Caco-2 (cell line): Measurements from ENCODE around the gene HINFP. TPM values are rescaled to one million over a fixed set of nuclear protein-coding genes. Genes with fewer than 3 reads are reported as not detected.

Source experiments
- BruUV-seq: library from RNA; stranded (reverse); fragments of 400-500 nt; replicated peaks from 2 replicates; lab custom pipeline; 2021; lab: Mats Ljungman, UMichigan
- CTCF ChIA-PET: fragments of 300-600 bp; sonication (Branson Sonifier 250); formaldehyde crosslinking; loops from one replicate; lab custom pipeline; 2022; ENCODE audit warnings: antibody characterized with exemption; lab: Charles Lee
- POLR2A ChIA-PET: fragments of 300-600 bp; sonication (Branson Sonifier 250); formaldehyde crosslinking; loops from one replicate; lab custom pipeline; 2022; ENCODE audit warnings: antibody characterized with exemption; lab: Charles Lee
- DNase-seq, 2 experiments: peaks; one replicate each; pipeline versions ENCODE4 v3.0.0 to v3.0.0-alpha.2; 2020 to 2022
- H3K27me3 ChIP-seq: replicated peaks from 2 replicates; pipeline ENCODE4 v1.6.0; 2011; ENCODE audit warnings: low read length; ENCODE audit not compliant: control insufficient read depth, insufficient read depth
- H3K36me3 ChIP-seq: 2 replicates; pipeline ENCODE4 v1.5.1; 2011; ENCODE audit warnings: low read length; ENCODE audit not compliant: control insufficient read depth, insufficient read depth
- H3K4me1 ChIP-seq: fragments of 250-450 bp; sonication (Bioruptor Pico); 2 replicates; pipeline ENCODE4 v1.5.1; 2020; ENCODE audit warnings: mild to moderate bottlenecking
- H3K4me3 ChIP-seq: 2 replicates; pipeline ENCODE4 v1.5.1; 2011; ENCODE audit warnings: low read depth, mild to moderate bottlenecking, control low read depth, low read length
- H3K9me3 ChIP-seq: fragments of 250-450 bp; sonication (Bioruptor Pico); 2 replicates; pipeline ENCODE4 v1.5.1; 2020; ENCODE audit warnings: mild to moderate bottlenecking, moderate library complexity
- H3K27ac Mint-ChIP-seq: one replicate; pipeline ENCODE4 v1.8.0; 2022; ENCODE audit warnings: mixed read lengths; ENCODE audit not compliant: unreplicated experiment
- H3K27me3 Mint-ChIP-seq: one replicate; pipeline ENCODE4 v1.8.0; 2022; ENCODE audit warnings: mixed read lengths; ENCODE audit not compliant: insufficient read depth, unreplicated experiment
- H3K36me3 Mint-ChIP-seq: one replicate; pipeline ENCODE4 v1.8.0; 2022; ENCODE audit warnings: mild to moderate bottlenecking, mixed read lengths; ENCODE audit not compliant: insufficient read depth, unreplicated experiment
- H3K4me1 Mint-ChIP-seq: one replicate; pipeline ENCODE4 v1.8.0; 2022; ENCODE audit warnings: low read depth, mixed read lengths; ENCODE audit not compliant: unreplicated experiment
- H3K4me3 Mint-ChIP-seq: one replicate; pipeline ENCODE4 v1.8.0; 2022; ENCODE audit warnings: mild to moderate bottlenecking, moderate library complexity, mixed read lengths; ENCODE audit not compliant: unreplicated experiment
- H3K9me3 Mint-ChIP-seq: one replicate; pipeline ENCODE4 v1.8.0; 2022; ENCODE audit warnings: mixed read lengths; ENCODE audit not compliant: unreplicated experiment
- intact Hi-C: fragments of 100-400 bp; cut with micrococcal nuclease; formaldehyde crosslinking; loops from one replicate; pipeline ENCODE4 v1.10.0; 2022; ENCODE audit not compliant: unreplicated experiment
- total RNA-seq: library from RNA; stranded (reverse); gene quantifications from 2 replicates; pipeline ENCODE4 v1.2.3, GENCODE V29; 2022
- TF ChIP-seq, protein P1 (sequence below), 2 experiments: fragments of 200-600 bp in 1 of 2; IDR thresholded peaks; 1 replicate in 1 of 2; 2 replicates in 1 of 2; pipeline versions ENCODE4 v1.5.1 to v1.8.0; 2011 to 2022; ENCODE audit warnings: antibody characterized with exemption in 1 of 2, control low read depth in 1 of 2, inconsistent platforms in 1 of 2, low read depth in 1 of 2, low read length in 1 of 2, mild to moderate bottlenecking in 1 of 2, moderate library complexity in 1 of 2; ENCODE audit not compliant: insufficient read depth in 1 of 2, severe bottlenecking in 1 of 2, unreplicated experiment in 1 of 2

HINFP gene
- total RNA-seq, 1 experiment from 2014 or later: 61.6 TPM

GRCh38 chr11:119091178-119091577 is 30.2 kb upstream of the HINFP start:
- Mint-ChIP-seq H3K4me3 (no peak overlapping the region), H3K9me3 (no peaks in the 10 kb centered on the region), H3K27me3 (no peaks in the 10 kb centered on the region), H3K4me1 (peaks cover 13% of the 10 kb centered on the region), H3K36me3 (peaks cover 60% of the 10 kb centered on the region), H3K27ac (no peak overlapping the region)
- H3K4me1 ChIP-seq: peaks cover 15% of the 10 kb centered on the region
- peaks cover 7% of the 10 kb centered on the region for H3K36me3 ChIP-seq
- intact Hi-C loops: no loop called here
- H3K9me3 ChIP-seq: no peaks in the 10 kb centered on the region
- no peak overlapping the region for H3K4me3 ChIP-seq
- H3K27me3 ChIP-seq: no peaks in the 10 kb centered on the region
- ChIA-PET POLR2A (interaction anchor here (0.6 to 2.2 kb wide), 5 partner anchors 16 to 47 kb away, joined by 3 to 12 read pairs (median 3); partner anchors contain the start of genes C2CD2L, HINFP and VPS11), CTCF (interaction anchor here (0.5 to 1.0 kb wide), 3 partner anchors 24 to 41 kb away, joined by 3 to 4 read pairs (median 3); partner anchors contain the start of gene VPS11)
- no peak for DNase-seq
- TF ChIP-seq, protein P1, sequence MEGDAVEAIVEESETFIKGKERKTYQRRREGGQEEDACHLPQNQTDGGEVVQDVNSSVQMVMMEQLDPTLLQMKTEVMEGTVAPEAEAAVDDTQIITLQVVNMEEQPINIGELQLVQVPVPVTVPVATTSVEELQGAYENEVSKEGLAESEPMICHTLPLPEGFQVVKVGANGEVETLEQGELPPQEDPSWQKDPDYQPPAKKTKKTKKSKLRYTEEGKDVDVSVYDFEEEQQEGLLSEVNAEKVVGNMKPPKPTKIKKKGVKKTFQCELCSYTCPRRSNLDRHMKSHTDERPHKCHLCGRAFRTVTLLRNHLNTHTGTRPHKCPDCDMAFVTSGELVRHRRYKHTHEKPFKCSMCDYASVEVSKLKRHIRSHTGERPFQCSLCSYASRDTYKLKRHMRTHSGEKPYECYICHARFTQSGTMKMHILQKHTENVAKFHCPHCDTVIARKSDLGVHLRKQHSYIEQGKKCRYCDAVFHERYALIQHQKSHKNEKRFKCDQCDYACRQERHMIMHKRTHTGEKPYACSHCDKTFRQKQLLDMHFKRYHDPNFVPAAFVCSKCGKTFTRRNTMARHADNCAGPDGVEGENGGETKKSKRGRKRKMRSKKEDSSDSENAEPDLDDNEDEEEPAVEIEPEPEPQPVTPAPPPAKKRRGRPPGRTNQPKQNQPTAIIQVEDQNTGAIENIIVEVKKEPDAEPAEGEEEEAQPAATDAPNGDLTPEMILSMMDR (IDR thresholded peaks at IDR 0.05; ENCODE audit: insufficient read depth in 1 of 2, low read depth in 1 of 2, low read length in 1 of 2, severe bottlenecking in 1 of 2, unreplicated experiment in 1 of 2): no peak
- BruUV-seq: no TSS peak

DNA sequence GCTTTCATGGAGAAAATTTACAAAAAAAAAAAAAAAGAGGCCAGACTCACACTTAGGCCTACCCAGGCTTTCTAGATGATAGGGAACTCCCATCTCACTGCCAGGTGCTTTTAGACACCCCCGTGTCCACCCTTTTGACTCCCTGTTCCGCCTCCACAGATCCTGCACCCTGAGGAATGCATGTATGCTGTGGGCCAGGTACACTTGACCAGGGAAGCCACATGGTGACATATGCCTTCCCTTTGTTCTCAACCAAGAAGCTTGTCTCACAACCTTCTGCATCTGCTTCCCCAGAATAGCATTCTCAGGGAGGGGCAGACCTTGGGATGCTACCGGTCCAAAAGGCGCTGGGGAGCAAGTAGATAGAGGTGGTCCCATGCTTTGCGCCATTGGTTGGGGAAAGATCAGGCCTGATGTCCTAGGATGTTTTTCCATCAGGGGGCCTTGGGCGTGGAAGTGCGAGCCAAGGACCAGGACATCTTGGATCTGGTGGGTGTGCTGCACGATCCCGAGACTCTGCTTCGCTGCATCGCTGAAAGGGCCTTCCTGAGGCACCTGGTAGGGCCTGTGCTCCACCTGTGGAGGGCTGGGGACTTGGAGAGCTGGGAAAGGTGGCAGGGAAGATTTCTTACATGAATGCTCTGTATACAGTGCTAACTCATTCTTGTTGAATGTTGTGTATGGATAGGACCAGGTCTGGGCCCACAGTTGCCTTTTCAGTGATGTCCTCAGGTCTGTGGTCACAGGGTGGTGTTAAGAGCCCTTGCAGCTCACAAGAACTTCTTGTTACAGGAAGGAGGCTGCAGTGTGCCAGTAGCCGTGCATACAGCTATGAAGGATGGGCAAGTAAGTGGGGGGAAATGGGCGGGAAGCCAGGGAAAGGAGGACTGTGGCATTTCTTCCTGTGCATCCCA is 29.2 kb upstream of the HINFP start:
- TF ChIP-seq, protein P1 (IDR thresholded peaks at IDR 0.05; ENCODE audit: insufficient read depth in 1 of 2, low read depth in 1 of 2, low read length in 1 of 2, severe bottlenecking in 1 of 2, unreplicated experiment in 1 of 2): no peak
- Mint-ChIP-seq H3K27ac (peak overlapping the region; percentile 40), H3K9me3 (no peaks in the 10 kb centered on the region)

More for the DNA sequence above, 29.2 kb upstream of the HINFP start:
- Mint-ChIP-seq H3K27me3 (no peaks in the 10 kb centered on the region), H3K4me3 (peak overlapping the region; percentile 92), H3K36me3 (peaks cover 68% of the 10 kb centered on the region), H3K4me1 (peaks cover 19% of the 10 kb centered on the region)
- Histone ChIP-seq H3K27me3 (no peaks in the 10 kb centered on the region), H3K4me1 (peaks cover 15% of the 10 kb centered on the region), H3K36me3 (peaks cover 9% of the 10 kb centered on the region), H3K9me3 (no peaks in the 10 kb centered on the region), H3K4me3 (no peak overlapping the region)
- ChIA-PET POLR2A (interaction anchor here (0.6 to 2.2 kb wide), 3 partner anchors 25 to 36 kb away, joined by 3 to 12 read pairs (median 3); partner anchors contain the start of genes HINFP and VPS11), CTCF (interaction anchor here (0.9 kb wide), 1 partner anchor 36 kb away, joined by 3 read pairs; no protein-coding TSS in a partner anchor)
- DNase-seq: no peak
- no TSS peak for BruUV-seq
- intact Hi-C loops: no loop called here
